Mesendoderm (in vitro differentiated cells): ENCODE measurements around the gene KLHL22.

Experiments used
- DNase-seq: peaks from one replicate; pipeline ENCODE4 v3.0.0; 2013
- H2AK5ac ChIP-seq: 2 replicates; pipeline ENCODE4 v1.6.1; 2013; ENCODE audit warnings: low read length, inconsistent platforms
- H2BK120ac ChIP-seq: 2 replicates; pipeline ENCODE4 v1.6.1; 2013; ENCODE audit warnings: low read depth, mild to moderate bottlenecking, low read length, moderate library complexity, mixed read lengths
- H2BK15ac ChIP-seq: replicated peaks from 2 replicates; pipeline ENCODE4 v1.6.1; 2013; ENCODE audit warnings: low read depth, mild to moderate bottlenecking, moderate library complexity
- H2BK5ac ChIP-seq: 2 replicates; pipeline ENCODE4 v1.6.1; 2013; ENCODE audit warnings: low read length, inconsistent platforms
- H3K18ac ChIP-seq: 2 replicates; pipeline ENCODE4 v1.6.1; 2013; ENCODE audit warnings: mild to moderate bottlenecking, low read length, mixed read lengths
- H3K23ac ChIP-seq: one replicate; pipeline ENCODE4 v1.6.1; 2013; ENCODE audit warnings: low read length
- H3K27ac ChIP-seq: 2 replicates; pipeline ENCODE4 v1.5.1; 2013; ENCODE audit warnings: low read depth, mild to moderate bottlenecking, inconsistent platforms, low read length, moderate library complexity
- H3K27me3 ChIP-seq: 2 replicates; pipeline ENCODE4 v1.6.1; 2013; ENCODE audit warnings: low read length, control low read depth, mild to moderate bottlenecking, inconsistent platforms; ENCODE audit not compliant: insufficient read depth, poor library complexity
- H3K36me3 ChIP-seq: 2 replicates; pipeline ENCODE4 v1.6.1; 2013; ENCODE audit warnings: low read length, inconsistent platforms; ENCODE audit not compliant: control insufficient read depth, insufficient read depth
- H3K4ac ChIP-seq: one replicate; pipeline ENCODE4 v1.6.1; 2013; ENCODE audit warnings: low read depth, mild to moderate bottlenecking, low read length, moderate library complexity
- H3K4me1 ChIP-seq: 2 replicates; pipeline ENCODE4 v1.6.1; 2013; ENCODE audit warnings: low read depth, low read length, inconsistent platforms; ENCODE audit not compliant: control insufficient read depth
- H3K4me2 ChIP-seq: 2 replicates; pipeline ENCODE4 v1.6.1; 2013; ENCODE audit warnings: low read length
- H3K4me3 ChIP-seq: 2 replicates; pipeline ENCODE4 v1.5.1; 2013; ENCODE audit warnings: mild to moderate bottlenecking, low read length
- H3K56ac ChIP-seq: one replicate; pipeline ENCODE4 v1.6.1; 2013; ENCODE audit warnings: low read length
- H3K79me1 ChIP-seq: 2 replicates; pipeline ENCODE4 v1.6.1; 2013; ENCODE audit warnings: low read length, inconsistent platforms
- H3K79me2 ChIP-seq: 2 replicates; pipeline ENCODE4 v1.6.1; 2013; ENCODE audit warnings: mild to moderate bottlenecking, low read length; ENCODE audit not compliant: control insufficient read depth, insufficient read depth
- H3K9ac ChIP-seq: 2 replicates; pipeline ENCODE4 v1.6.1; 2013; ENCODE audit warnings: low read length, inconsistent platforms
- H4K5ac ChIP-seq: one replicate; pipeline ENCODE4 v1.6.1; 2013; ENCODE audit warnings: low read length
- H4K8ac ChIP-seq: one replicate; pipeline ENCODE4 v1.6.1; 2013; ENCODE audit warnings: low read depth, mild to moderate bottlenecking, control low read depth, low read length, moderate library complexity
- WGBS: extraction: QIAGEN DNeasy Blood & Tissue Kit; methylation state at CpG from one replicate; pipeline ENCODE4 v1.1.7; 2013; ENCODE audit warnings: low lambda C conversion rate, missing lambda C conversion rate; ENCODE audit not compliant: insufficient coverage; ENCODE audit errors: extremely low coverage; 5-methylcytosine and 5-hydroxymethylcytosine counted together

Gene KLHL22

GRCh38 chr22:20427104-20427944, 68.3 kb downstream of the KLHL22 start:
- Histone ChIP-seq H3K27ac (no peak overlapping the region), H3K36me3 (peaks cover 4% of the 10 kb centered on the region), H3K27me3 (peaks cover 3% of the 10 kb centered on the region), H3K79me2 (no peaks in the 10 kb centered on the region), H4K5ac (no peak overlapping the region), H2BK5ac (no peak overlapping the region), H3K9ac (no peak overlapping the region), H3K79me1 (peaks cover 2% of the 10 kb centered on the region), H3K18ac (no peak overlapping the region), H3K4ac (no peak overlapping the region), H3K56ac (no peak overlapping the region), H3K4me3 (no peak overlapping the region), H3K4me2 (no peak overlapping the region), H3K23ac (no peak overlapping the region), H4K8ac (no peak overlapping the region), H2BK120ac (no peak overlapping the region), H2AK5ac (no peak overlapping the region), H2BK15ac (no peak overlapping the region), H3K4me1 (peaks cover 12% of the 10 kb centered on the region)
- no CpG with 5 or more reads among the region's 8 CpGs for WGBS
- DNase-seq: no peak

- Histone ChIP-seq H3K18ac (no peak overlapping the region), H3K56ac (no peak overlapping the region), H3K4ac (no peak overlapping the region), H3K79me1 (peaks cover under 1% of the 10 kb centered on the region), H3K9ac (no peak overlapping the region), H3K4me2 (no peak overlapping the region), H2AK5ac (no peak overlapping the region), H3K4me3 (no peak overlapping the region), H3K79me2 (no peaks in the 10 kb centered on the region), H2BK5ac (no peak overlapping the region), H3K36me3 (peaks cover 4% of the 10 kb centered on the region), H3K4me1 (peaks cover 11% of the 10 kb centered on the region), H2BK15ac (no peak overlapping the region), H4K5ac (no peak overlapping the region), H4K8ac (no peak overlapping the region), H3K23ac (no peak overlapping the region), H2BK120ac (no peak overlapping the region), H3K27ac (no peak overlapping the region), H3K27me3 (peaks cover 2% of the 10 kb centered on the region)
- WGBS: no CpG with 5 or more reads among the region's 12 CpGs
- no peak for DNase-seq
Observed at GRCh38 chr22:20426259-20426615, 69.4 kb downstream of the KLHL22 start.

DNA sequence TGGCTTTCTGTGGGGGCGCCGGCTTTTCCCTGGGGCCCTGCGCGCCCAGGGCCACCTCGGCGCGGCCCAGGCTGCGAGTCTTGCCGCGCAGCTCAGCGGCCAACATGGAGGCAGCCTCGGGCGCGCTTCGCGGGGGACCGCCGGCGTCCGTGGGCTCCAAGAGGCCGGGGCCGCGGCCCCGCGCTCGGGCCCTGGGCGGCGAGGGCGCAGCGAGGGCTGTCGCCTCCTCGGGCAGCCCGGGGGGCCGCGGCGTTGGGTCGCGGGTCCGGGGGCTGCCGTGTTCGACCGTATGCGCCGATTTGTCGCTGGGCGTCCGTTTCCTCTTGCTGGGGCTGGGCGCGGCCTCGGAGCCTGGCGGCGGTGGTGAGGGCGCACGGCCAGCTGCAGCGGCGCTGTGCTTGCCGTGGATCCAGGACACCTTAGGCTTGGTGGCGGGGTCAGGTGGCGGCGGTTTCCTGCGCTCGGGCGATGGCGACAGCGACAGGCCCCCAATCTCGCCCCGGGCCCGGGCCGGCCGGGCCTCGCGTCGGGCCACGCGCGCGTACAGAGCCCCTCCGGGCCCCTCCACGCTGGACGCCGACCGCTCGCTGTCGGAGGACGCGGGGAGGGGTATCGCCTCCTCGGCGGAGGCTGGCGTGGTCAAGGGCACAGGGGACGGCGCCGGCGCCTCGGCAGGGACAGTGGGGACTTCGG, 69.9 kb downstream of the KLHL22 start:
- Histone ChIP-seq H3K36me3 (peaks cover 4% of the 10 kb centered on the region), H3K4me2 (no peak overlapping the region), H3K18ac (no peak overlapping the region), H3K9ac (no peak overlapping the region), H3K27ac (no peak overlapping the region), H3K23ac (no peak overlapping the region), H3K4ac (no peak overlapping the region), H4K5ac (no peak overlapping the region), H3K79me2 (no peaks in the 10 kb centered on the region), H3K27me3 (no peaks in the 10 kb centered on the region), H3K79me1 (no peaks in the 10 kb centered on the region), H4K8ac (no peak overlapping the region), H2BK120ac (no peak overlapping the region), H3K4me3 (no peak overlapping the region), H2BK5ac (no peak overlapping the region), H3K56ac (no peak overlapping the region), H2BK15ac (no peak overlapping the region), H3K4me1 (peaks cover 9% of the 10 kb centered on the region), H2AK5ac (no peak overlapping the region)
- DNase-seq: no peak
- no CpG with 5 or more reads among the region's 96 CpGs for WGBS

GRCh38 chr22:20424932-20425565, 70.5 kb downstream of the KLHL22 start:
- no peak overlapping the region for H3K4me2 ChIP-seq
- no peak overlapping the region for H3K4me3 ChIP-seq
- H3K36me3 ChIP-seq: peaks cover 4% of the 10 kb centered on the region
- no peak overlapping the region for H2BK5ac ChIP-seq
- no peak overlapping the region for H2BK120ac ChIP-seq
- H3K18ac ChIP-seq: no peak overlapping the region
- H3K27me3 ChIP-seq: no peaks in the 10 kb centered on the region
- no peak overlapping the region for H3K23ac ChIP-seq
- no peak overlapping the region for H2BK15ac ChIP-seq
- H3K4ac ChIP-seq: no peak overlapping the region
- no peaks in the 10 kb centered on the region for H3K79me1 ChIP-seq
- H3K27ac ChIP-seq: no peak overlapping the region
- no peak overlapping the region for H4K8ac ChIP-seq
- no peak overlapping the region for H4K5ac ChIP-seq
- H2AK5ac ChIP-seq: no peak overlapping the region
- H3K79me2 ChIP-seq: no peaks in the 10 kb centered on the region
- DNase-seq: peak; percentile 74
- H3K4me1 ChIP-seq: peaks cover 3% of the 10 kb centered on the region
- no CpG with 5 or more reads among the region's 59 CpGs for WGBS
- H3K56ac ChIP-seq: no peak overlapping the region
- H3K9ac ChIP-seq: no peak overlapping the region

- Histone ChIP-seq H2AK5ac (no peak overlapping the region), H3K9ac (no peak overlapping the region), H3K4me2 (no peak overlapping the region), H3K23ac (no peak overlapping the region), H3K4me3 (no peak overlapping the region), H3K36me3 (peaks cover 4% of the 10 kb centered on the region), H2BK120ac (no peak overlapping the region), H3K4me1 (peaks cover 2% of the 10 kb centered on the region), H4K8ac (no peak overlapping the region), H4K5ac (no peak overlapping the region), H2BK5ac (no peak overlapping the region), H3K4ac (no peak overlapping the region), H3K79me1 (no peaks in the 10 kb centered on the region), H3K27ac (no peak overlapping the region), H2BK15ac (no peak overlapping the region), H3K56ac (no peak overlapping the region), H3K18ac (no peak overlapping the region), H3K27me3 (no peaks in the 10 kb centered on the region), H3K79me2 (no peaks in the 10 kb centered on the region)
- DNase-seq: no peak
- WGBS: no CpG with 5 or more reads among the region's 15 CpGs
Observed at GRCh38 chr22:20424568-20424931, 71.0 kb downstream of the KLHL22 start.
